MCF 10A (cell line): ENCODE results near the gene PPFIBP1. TPM values are rescaled to one million over a fixed set of nuclear protein-coding genes. Genes with fewer than 3 reads are reported as not detected.
A peak's percentile ranks its signal among the peaks of the same experiment; 100 is the strongest.

Source experiments
- BruUV-seq: library from RNA; stranded (reverse); fragments of 400-500 nt; replicated peaks from 2 replicates; lab custom pipeline; 2021; lab: Mats Ljungman, UMichigan
- CTCF ChIA-PET: fragments of 300-600 bp; sonication (Branson Sonifier 250); formaldehyde crosslinking; extraction: SDS; loops from one replicate; lab custom pipeline; 2021; ENCODE audit warnings: antibody characterized with exemption, inconsistent platforms; lab: Yijun Ruan, JAX
- POLR2A ChIA-PET: fragments of 300-600, 350-650 bp; sonication (Branson Sonifier 250); formaldehyde crosslinking; extraction: SDS; loops from one replicate; lab custom pipeline; 2020; ENCODE audit warnings: antibody characterized with exemption, inconsistent platforms; lab: Yijun Ruan, JAX
- DNase-seq: peaks from one replicate; pipeline ENCODE4 v3.0.0-alpha.2; 2018; ENCODE audit not compliant: unreplicated experiment
- H3K27ac Mint-ChIP-seq: one replicate; pipeline ENCODE4 v1.8.0; 2022; ENCODE audit warnings: mild to moderate bottlenecking, low read depth, mixed read lengths; ENCODE audit not compliant: unreplicated experiment
- H3K27me3 Mint-ChIP-seq: one replicate; pipeline ENCODE4 v1.8.0; 2022; ENCODE audit warnings: mixed read lengths; ENCODE audit not compliant: insufficient read depth, unreplicated experiment
- H3K36me3 Mint-ChIP-seq: one replicate; pipeline ENCODE4 v1.8.0; 2022; ENCODE audit warnings: mild to moderate bottlenecking, moderate library complexity, mixed read lengths; ENCODE audit not compliant: insufficient read depth, unreplicated experiment
- H3K4me1 Mint-ChIP-seq: one replicate; pipeline ENCODE4 v1.8.0; 2022; ENCODE audit warnings: mixed read lengths; ENCODE audit not compliant: insufficient read depth, unreplicated experiment
- H3K4me3 Mint-ChIP-seq: one replicate; pipeline ENCODE4 v1.8.0; 2022; ENCODE audit warnings: mild to moderate bottlenecking, moderate library complexity, mixed read lengths; ENCODE audit not compliant: unreplicated experiment
- H3K9me3 Mint-ChIP-seq: one replicate; pipeline ENCODE4 v1.8.0; 2022; ENCODE audit warnings: mixed read lengths; ENCODE audit not compliant: unreplicated experiment
- CTCF ChIP-seq: fragments of 200-600 bp; IDR thresholded peaks from one replicate; pipeline ENCODE4 v1.8.0; 2022; ENCODE audit warnings: antibody characterized with exemption, mild to moderate bottlenecking; ENCODE audit not compliant: unreplicated experiment
- intact Hi-C: fragments of 100-400 bp; cut with micrococcal nuclease; formaldehyde crosslinking; loops from 2 replicates; pipeline ENCODE4 v1.14.1; 2022
- total RNA-seq: library from RNA; stranded (reverse); gene quantifications from 2 replicates; pipeline ENCODE4 v1.2.3, GENCODE V29; 2022

Gene PPFIBP1
- total RNA-seq, 1 experiment from 2014 or later = 82.6 TPM

DNA sequence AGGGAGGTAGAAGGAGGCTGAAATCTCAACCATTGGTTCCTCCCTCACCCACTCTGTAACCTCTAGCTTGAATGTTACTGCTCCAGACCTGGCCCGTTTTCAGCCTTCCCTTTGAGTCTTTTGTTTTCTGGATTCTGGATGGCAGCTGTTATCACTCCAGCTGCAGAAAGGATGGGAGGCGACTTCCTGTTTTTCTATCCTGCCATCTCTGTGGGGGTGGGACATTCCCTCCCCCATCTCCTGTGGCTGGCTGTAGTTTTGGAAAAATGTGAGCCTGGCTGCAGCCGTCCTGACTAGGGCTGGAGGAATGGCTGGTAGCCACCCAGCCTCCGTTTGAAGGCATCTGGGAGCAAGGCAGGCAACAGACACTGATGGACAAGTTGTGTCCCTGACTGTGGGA lies 2.9 kb upstream of the PPFIBP1 start:
- no peak for DNase-seq
- no peak for TF ChIP-seq CTCF
- Mint-ChIP-seq H3K27ac (no peak overlapping the region), H3K4me3 (no peak overlapping the region), H3K9me3 (no peaks in the 10 kb centered on the region), H3K36me3 (peaks cover 8% of the 10 kb centered on the region), H3K4me1 (peaks cover 14% of the 10 kb centered on the region), H3K27me3 (no peaks in the 10 kb centered on the region)
- no TSS peak for BruUV-seq
- ChIA-PET POLR2A (interaction anchor here (0.8 kb wide), 1 partner anchor 106 kb away, joined by 4 read pairs; no protein-coding TSS in a partner anchor), CTCF (no interaction called here)
- intact Hi-C loops = no loop called here

GRCh38 chr12:27521981-27522380 lies 2.0 kb upstream of the PPFIBP1 start:
- TF ChIP-seq CTCF = no peak
- peak overlapping the region; percentile 15 for H3K4me3 Mint-ChIP-seq
- peaks cover 8% of the 10 kb centered on the region for H3K36me3 Mint-ChIP-seq
- DNase-seq = no peak
- H3K4me1 Mint-ChIP-seq = peaks cover 14% of the 10 kb centered on the region
- intact Hi-C loops = no loop called here
- H3K9me3 Mint-ChIP-seq = no peaks in the 10 kb centered on the region
- BruUV-seq = no TSS peak
- H3K27ac Mint-ChIP-seq = peak overlapping the region; percentile 5
- H3K27me3 Mint-ChIP-seq = no peaks in the 10 kb centered on the region
- ChIA-PET CTCF (interaction anchor here (0.6 to 3.1 kb wide), 2 partner anchors 113 to 180 kb away, joined by 3 to 14 read pairs; no protein-coding TSS in a partner anchor), POLR2A (interaction anchor here (0.6 to 3.8 kb wide), 4 partner anchors 20 to 113 kb away, joined by 3 to 129 read pairs (median 13); no protein-coding TSS in a partner anchor)

DNA sequence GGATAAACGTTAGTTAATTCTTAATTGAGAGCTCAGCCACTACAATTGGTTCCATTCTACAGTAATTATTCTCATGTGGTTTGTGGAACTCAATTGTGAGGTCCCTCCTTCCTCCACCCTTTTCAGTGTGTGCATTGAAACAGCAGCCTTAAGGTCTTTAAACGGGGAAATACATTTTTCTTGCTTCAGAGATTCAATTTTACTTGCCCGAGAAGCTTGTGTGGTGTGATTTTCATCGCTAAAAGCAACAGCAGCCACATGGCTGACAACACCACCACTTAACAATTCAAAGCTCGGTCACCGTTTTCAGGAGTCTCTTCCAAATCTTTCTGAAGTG lies 733 bp upstream of the PPFIBP1 start:
- intact Hi-C loops = no loop called here
- no peaks in the 10 kb centered on the region for H3K27me3 Mint-ChIP-seq
- no peak for TF ChIP-seq CTCF
- no TSS peak for BruUV-seq
- H3K36me3 Mint-ChIP-seq = peaks cover 8% of the 10 kb centered on the region
- peak overlapping the region; percentile 85 for H3K4me3 Mint-ChIP-seq
- H3K4me1 Mint-ChIP-seq = peaks cover 19% of the 10 kb centered on the region
- H3K27ac Mint-ChIP-seq = peak overlapping the region; percentile 90
- ChIA-PET CTCF (interaction anchor here (0.6 to 3.1 kb wide), 7 partner anchors 19 to 545 kb away, joined by 3 to 28 read pairs (median 6); no protein-coding TSS in a partner anchor), POLR2A (interaction anchor here (0.6 to 3.8 kb wide), 41 partner anchors 8 to 510 kb away, joined by 3 to 129 read pairs (median 7); partner anchors contain the start of gene BMAL2)
- no peak for DNase-seq
- H3K9me3 Mint-ChIP-seq = no peaks in the 10 kb centered on the region

GRCh38 chr12:27524494-27524835 lies 459 bp downstream of the PPFIBP1 start:
- peak overlapping the region; percentile 90 for H3K27ac Mint-ChIP-seq
- intact Hi-C loops = loop anchor here (1.0 to 2.0 kb wide), 4 partner anchors 25 to 111 kb away; no protein-coding TSS in a partner anchor
- POLR2A ChIA-PET = interaction anchor here (0.5 to 3.8 kb wide), 52 partner anchors 9 to 693 kb away, joined by 3 to 129 read pairs (median 6); partner anchors contain the start of genes BMAL2 and MED21
- peaks cover 8% of the 10 kb centered on the region for H3K36me3 Mint-ChIP-seq
- H3K4me1 Mint-ChIP-seq = peaks cover 25% of the 10 kb centered on the region
- no peaks in the 10 kb centered on the region for H3K9me3 Mint-ChIP-seq
- peak overlapping the region; percentile 85 for H3K4me3 Mint-ChIP-seq
- no peak for DNase-seq
- no peak for TF ChIP-seq CTCF
- no peaks in the 10 kb centered on the region for H3K27me3 Mint-ChIP-seq
- CTCF ChIA-PET = interaction anchor here (0.7 to 3.1 kb wide), 15 partner anchors 15 to 140 kb away, joined by 3 to 28 read pairs (median 4); no protein-coding TSS in a partner anchor
- no TSS peak for BruUV-seq
